Activated CD8-positive, alpha-beta T cell treated with anti-CD3 and anti-CD28 coated beads, Interleukin-2, amount 10 ng/mL, durations not matched to agents 7 days and 5 days (primary cell): ENCODE data around the gene ANKFY1. TPM values are rescaled to one million over a fixed set of nuclear protein-coding genes. Genes with fewer than 3 reads are reported as not detected.

Source experiments
- ATAC-seq: fragments of 150-1000 bp; cut with Tn5 transposase; one replicate; pipeline ENCODE4 v1.10.0; 2021; ENCODE audit warnings: moderate library complexity
- CTCF ChIA-PET: fragments of 350-600 bp; sonication (Branson Sonifier 250); formaldehyde crosslinking; loops from one replicate; lab custom pipeline; 2021; ENCODE audit warnings: antibody characterized with exemption; lab: Charles Lee
- POLR2A ChIA-PET: fragments of 350-600 bp; sonication (Branson Sonifier 250); formaldehyde crosslinking; loops from one replicate; lab custom pipeline; 2021; ENCODE audit warnings: antibody characterized with exemption; lab: Charles Lee
- DNase-seq: peaks from one replicate; pipeline ENCODE4 v3.0.0-alpha.2; 2020
- H3K27ac Mint-ChIP-seq: one replicate; pipeline ENCODE4 v1.8.0; 2021; ENCODE audit warnings: mild to moderate bottlenecking, mixed read lengths
- H3K27me3 Mint-ChIP-seq: one replicate; pipeline ENCODE4 v1.8.0; 2021; ENCODE audit warnings: low read depth, mixed read lengths
- H3K36me3 Mint-ChIP-seq: one replicate; pipeline ENCODE4 v1.8.0; 2021; ENCODE audit warnings: low read depth, mixed read lengths
- H3K4me1 Mint-ChIP-seq: one replicate; pipeline ENCODE4 v1.8.0; 2021; ENCODE audit warnings: low read depth, mixed read lengths
- H3K4me3 Mint-ChIP-seq: one replicate; pipeline ENCODE4 v1.8.0; 2021; ENCODE audit warnings: mild to moderate bottlenecking, mixed read lengths
- H3K9me3 Mint-ChIP-seq: one replicate; pipeline ENCODE4 v1.8.0; 2022; ENCODE audit warnings: mixed read lengths; ENCODE audit not compliant: insufficient read depth
- total RNA-seq, 2 experiments: library from RNA; stranded (reverse); gene quantifications; one replicate each; pipeline ENCODE4 v1.2.3, GENCODE V29; 2021

The ANKFY1 gene
- total RNA-seq, 2 experiments from 2014 or later, result 78.9 to 81.9 TPM

DNA sequence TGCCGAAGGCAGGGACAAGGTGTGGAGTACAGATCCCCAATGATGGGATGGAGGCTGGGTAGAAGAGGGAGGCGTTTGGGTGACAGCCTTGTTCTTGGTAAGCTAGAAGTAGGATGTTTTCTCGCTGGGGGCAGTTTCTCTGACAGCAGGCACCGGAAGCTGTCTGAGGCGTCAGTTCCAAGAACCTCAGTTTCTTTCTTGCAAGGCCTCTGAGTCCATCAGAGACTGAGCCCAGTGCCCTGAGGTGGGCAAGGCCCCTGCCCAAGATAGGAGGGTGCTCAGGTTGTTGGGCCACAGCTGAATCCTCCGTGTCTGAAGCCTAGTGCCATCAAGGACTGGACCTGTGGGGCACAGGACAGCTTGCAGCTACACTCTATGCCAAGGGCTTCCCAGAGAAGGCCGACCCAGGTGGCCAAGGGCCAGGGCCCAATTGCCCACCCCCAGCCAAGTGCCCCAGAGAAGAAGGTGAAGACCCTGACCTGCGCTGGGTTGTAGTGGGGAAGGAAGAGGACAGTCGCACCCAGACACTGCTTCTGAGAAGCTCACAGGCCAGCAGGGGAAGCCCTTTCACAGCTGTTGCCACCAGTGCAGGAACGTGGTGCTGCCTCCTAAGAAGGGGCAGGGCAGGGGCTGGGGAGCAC lies 107.7 kb downstream of the ANKFY1 start:
- Mint-ChIP-seq H3K4me1 (no peaks in the 10 kb centered on the region), H3K4me3 (no peak overlapping the region), H3K9me3 (no peaks in the 10 kb centered on the region), H3K36me3 (no peaks in the 10 kb centered on the region), H3K27me3 (no peaks in the 10 kb centered on the region), H3K27ac (no peak overlapping the region)
- ChIA-PET POLR2A (interaction anchor here (5.6 kb wide), 1 partner anchor 12 kb away, joined by 47 read pairs; the partner anchor contains the start of genes CYB5D2 and ZZEF1), CTCF (no interaction called here)
- DNase-seq (no peak), ATAC-seq (no peak)

DNA sequence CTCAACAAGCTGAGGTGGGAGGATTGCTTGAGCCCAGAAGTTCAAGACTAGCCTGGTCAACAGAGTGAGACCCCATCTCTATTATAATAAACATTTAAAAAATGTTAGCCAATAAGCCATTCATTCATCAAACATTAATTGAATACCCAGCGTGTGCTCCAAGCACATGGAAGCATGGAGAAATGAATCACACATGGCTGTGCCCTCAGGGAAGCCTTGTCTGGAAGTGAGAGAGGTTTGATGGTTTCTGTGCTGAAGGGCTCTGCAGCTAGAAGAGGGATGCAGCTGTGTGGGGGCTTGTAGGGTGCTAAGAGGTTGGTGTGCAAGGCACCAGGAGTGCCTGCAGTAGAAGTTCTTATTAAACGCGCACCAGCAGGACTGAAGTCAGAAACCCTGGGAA lies 109.6 kb downstream of the ANKFY1 start:
- no peak for DNase-seq
- no peaks in the 10 kb centered on the region for H3K9me3 Mint-ChIP-seq
- no peak for ATAC-seq
- no peaks in the 10 kb centered on the region for H3K4me1 Mint-ChIP-seq
- CTCF ChIA-PET, result interaction anchor here (1.2 to 1.5 kb wide), 2 partner anchors 11 to 227 kb away, joined by 3 to 4 read pairs; partner anchors contain the start of genes CYB5D2 and ZZEF1
- no peaks in the 10 kb centered on the region for H3K36me3 Mint-ChIP-seq
- no peak overlapping the region for H3K4me3 Mint-ChIP-seq
- POLR2A ChIA-PET, result interaction anchor here (1.6 to 5.6 kb wide), 2 partner anchors 8 to 10 kb away, joined by 4 to 47 read pairs; partner anchors contain the start of genes CYB5D2 and ZZEF1
- no peaks in the 10 kb centered on the region for H3K27me3 Mint-ChIP-seq
- H3K27ac Mint-ChIP-seq, result no peak overlapping the region

DNA sequence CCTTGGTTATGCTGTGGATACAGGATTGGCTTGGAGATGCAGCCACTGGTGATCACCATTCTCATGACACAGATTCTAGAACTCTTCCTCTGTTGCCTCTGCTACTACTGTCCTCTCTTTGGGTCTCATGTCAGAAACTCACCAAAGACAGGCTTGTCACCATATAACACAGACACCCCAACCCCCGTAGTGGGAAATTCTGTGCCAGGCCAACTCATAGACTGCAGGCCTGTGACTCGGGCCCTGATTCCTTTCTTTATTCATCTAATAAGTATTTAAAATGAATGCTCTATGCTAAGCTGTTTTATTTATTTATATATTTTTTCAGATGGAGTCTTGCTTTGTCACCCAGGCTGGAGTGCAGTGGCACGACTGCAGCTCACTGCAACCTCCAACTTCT lies 111.3 kb downstream of the ANKFY1 start:
- Mint-ChIP-seq H3K27me3 (no peaks in the 10 kb centered on the region), H3K9me3 (no peaks in the 10 kb centered on the region), H3K4me3 (no peak overlapping the region), H3K27ac (no peak overlapping the region), H3K36me3 (no peaks in the 10 kb centered on the region), H3K4me1 (no peaks in the 10 kb centered on the region)
- CTCF ChIA-PET, result no interaction called here
- ATAC-seq, result no peak
- POLR2A ChIA-PET, result interaction anchor here (5.6 kb wide), 1 partner anchor 9 kb away, joined by 47 read pairs; the partner anchor contains the start of genes CYB5D2 and ZZEF1
- DNase-seq, result no peak

DNA sequence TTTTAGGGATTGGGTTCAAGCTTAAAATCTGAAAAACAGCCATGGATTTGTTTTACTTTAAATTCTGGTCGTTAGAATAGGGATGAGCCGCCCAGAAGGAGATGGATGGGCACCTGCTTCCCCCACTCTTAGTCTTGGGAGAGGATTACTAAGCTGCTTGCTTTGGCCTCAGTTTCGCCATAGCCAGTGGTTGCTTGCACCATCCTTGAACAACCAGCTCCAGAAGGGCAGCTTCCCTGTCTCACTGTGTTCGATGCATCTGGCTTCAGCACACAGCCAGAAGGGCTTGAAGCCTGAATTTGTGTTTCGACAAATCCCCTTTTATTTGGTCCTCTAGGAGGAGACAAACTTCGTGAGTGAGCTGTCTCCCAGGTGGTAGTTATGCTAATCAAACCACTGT lies 113.7 kb downstream of the ANKFY1 start:
- no peak for DNase-seq
- Mint-ChIP-seq H3K9me3 (no peaks in the 10 kb centered on the region), H3K27ac (no peak overlapping the region), H3K36me3 (no peaks in the 10 kb centered on the region), H3K4me3 (no peak overlapping the region), H3K27me3 (no peaks in the 10 kb centered on the region), H3K4me1 (peaks cover 6% of the 10 kb centered on the region)
- ChIA-PET POLR2A (interaction anchor here (0.6 kb wide), 1 partner anchor 345 kb away, joined by 4 read pairs; no protein-coding TSS in a partner anchor), CTCF (no interaction called here)
- ATAC-seq, result no peak

DNA sequence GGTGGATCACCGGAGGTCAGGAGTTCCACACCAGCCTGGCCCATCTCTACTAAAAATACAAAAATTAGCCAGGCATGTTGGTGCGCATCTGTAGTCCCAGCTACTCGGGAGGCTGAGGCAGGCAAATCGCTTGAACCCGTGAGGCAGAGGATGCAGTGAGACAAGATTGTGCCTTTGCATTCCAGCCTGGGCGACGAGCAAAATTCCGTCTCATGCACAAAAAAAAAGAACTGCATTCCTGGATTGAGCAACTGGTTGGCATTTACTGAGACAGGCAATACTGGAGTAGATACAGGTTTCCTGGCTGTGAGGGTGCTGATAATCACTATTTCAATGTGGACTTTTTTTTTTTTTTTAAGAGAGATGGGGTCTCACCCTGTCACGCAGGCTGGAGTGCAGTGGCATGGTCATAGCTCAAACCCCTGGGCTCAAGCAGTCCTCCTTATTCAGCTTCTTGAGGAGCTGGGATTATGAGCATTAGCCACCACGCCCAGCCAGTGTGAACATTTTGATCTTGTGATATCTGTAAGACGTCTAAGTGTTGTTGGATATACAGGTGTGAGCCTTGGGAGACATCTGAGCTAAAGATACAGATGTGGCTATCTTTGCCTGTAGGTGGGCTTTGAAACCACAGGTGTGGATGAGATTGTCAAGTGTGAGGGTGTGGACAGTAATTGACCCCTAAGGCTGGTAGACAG lies 115.0 kb downstream of the ANKFY1 start:
- DNase-seq (no peak), ATAC-seq (no peak)
- H3K27ac Mint-ChIP-seq, result no peak overlapping the region
- no peaks in the 10 kb centered on the region for H3K27me3 Mint-ChIP-seq
- H3K4me3 Mint-ChIP-seq, result no peak overlapping the region
- ChIA-PET CTCF (interaction anchor here (0.7 to 1.6 kb wide), 2 partner anchors 21 to 419 kb away, joined by 3 to 6 read pairs; no protein-coding TSS in a partner anchor), POLR2A (no interaction called here)
- H3K4me1 Mint-ChIP-seq, result peaks cover 16% of the 10 kb centered on the region
- H3K9me3 Mint-ChIP-seq, result no peaks in the 10 kb centered on the region
- H3K36me3 Mint-ChIP-seq, result no peaks in the 10 kb centered on the region

DNA sequence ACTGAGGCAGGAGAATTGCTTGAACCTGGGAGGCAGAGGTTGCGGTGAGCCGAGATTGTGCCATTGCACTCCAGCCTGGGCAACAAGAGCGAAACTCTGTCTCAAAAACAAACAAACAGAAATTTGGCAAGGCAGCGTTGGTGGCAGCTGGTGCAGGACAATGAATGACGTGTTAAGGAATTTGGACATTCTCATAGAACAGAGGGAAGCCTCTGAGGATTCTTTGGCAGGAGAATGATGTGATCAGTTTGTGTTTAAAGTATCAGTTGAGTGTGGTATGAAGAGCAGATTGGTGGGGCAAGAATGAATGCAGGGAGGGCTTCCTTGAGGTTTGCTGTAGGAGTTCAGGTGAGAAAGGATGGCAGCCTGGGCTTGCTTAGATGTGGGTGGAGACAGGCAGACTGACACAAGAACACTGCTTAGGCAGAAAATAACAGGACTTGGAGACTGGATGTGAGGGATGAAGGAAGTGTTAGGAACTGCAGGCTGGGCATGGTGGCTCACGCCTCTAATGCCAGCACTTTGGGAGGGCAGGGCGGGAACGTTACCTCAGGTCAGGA lies 115.9 kb downstream of the ANKFY1 start:
- Mint-ChIP-seq H3K27me3 (no peaks in the 10 kb centered on the region), H3K9me3 (no peaks in the 10 kb centered on the region), H3K4me1 (peaks cover 16% of the 10 kb centered on the region), H3K36me3 (no peaks in the 10 kb centered on the region), H3K4me3 (no peak overlapping the region), H3K27ac (no peak overlapping the region)
- no peak for ATAC-seq
- DNase-seq, result no peak
- ChIA-PET POLR2A (no interaction called here), CTCF (interaction anchor here (1.6 kb wide), 1 partner anchor 419 kb away, joined by 6 read pairs; no protein-coding TSS in a partner anchor)

DNA sequence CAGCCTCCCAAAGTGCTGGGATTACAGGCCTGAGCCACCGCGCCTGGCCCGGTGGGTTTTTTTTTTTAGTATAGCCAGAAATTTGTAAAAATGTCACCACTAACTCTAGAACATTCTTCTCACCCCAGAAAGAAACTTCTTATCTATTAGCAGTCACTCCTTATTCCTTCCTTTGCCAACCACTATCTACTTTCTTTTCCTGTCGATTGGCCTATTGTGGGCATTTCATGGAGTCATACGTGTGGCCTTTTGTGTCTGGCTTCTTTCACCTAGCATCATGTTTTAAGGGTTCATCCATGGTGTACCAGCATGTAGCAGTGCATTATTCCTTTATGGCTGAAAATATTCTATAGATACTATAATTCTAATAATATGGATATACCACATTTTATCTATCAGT lies 117.1 kb downstream of the ANKFY1 start:
- Mint-ChIP-seq H3K4me3 (no peak overlapping the region), H3K9me3 (no peaks in the 10 kb centered on the region), H3K36me3 (no peaks in the 10 kb centered on the region), H3K27me3 (no peaks in the 10 kb centered on the region), H3K27ac (peak overlapping the region; percentile 43), H3K4me1 (peaks cover 22% of the 10 kb centered on the region)
- ATAC-seq, result no peak
- ChIA-PET POLR2A (no interaction called here), CTCF (no interaction called here)
- no peak for DNase-seq

DNA sequence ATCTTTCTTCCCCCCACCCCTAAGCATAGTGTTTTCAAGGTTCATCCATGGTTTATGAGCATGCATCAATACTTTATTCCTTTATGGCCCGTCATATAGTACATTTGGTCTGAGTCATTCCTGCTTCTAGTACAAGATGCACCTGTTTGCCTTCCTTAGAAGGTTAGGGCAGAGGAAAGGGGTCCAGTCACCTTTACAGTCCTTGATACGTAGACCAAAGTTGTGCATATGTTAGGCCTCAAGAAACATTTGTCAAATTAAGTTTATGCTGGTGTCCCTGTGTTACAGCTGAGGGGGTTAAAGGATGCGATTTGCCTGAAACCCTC lies 119.4 kb downstream of the ANKFY1 start:
- CTCF ChIA-PET, result interaction anchor here (1.4 to 2.6 kb wide), 2 partner anchors 19 to 32 kb away, joined by 3 to 7 read pairs; no protein-coding TSS in a partner anchor
- Mint-ChIP-seq H3K27ac (peak overlapping the region; percentile 100), H3K36me3 (peaks cover 7% of the 10 kb centered on the region)

DNA sequence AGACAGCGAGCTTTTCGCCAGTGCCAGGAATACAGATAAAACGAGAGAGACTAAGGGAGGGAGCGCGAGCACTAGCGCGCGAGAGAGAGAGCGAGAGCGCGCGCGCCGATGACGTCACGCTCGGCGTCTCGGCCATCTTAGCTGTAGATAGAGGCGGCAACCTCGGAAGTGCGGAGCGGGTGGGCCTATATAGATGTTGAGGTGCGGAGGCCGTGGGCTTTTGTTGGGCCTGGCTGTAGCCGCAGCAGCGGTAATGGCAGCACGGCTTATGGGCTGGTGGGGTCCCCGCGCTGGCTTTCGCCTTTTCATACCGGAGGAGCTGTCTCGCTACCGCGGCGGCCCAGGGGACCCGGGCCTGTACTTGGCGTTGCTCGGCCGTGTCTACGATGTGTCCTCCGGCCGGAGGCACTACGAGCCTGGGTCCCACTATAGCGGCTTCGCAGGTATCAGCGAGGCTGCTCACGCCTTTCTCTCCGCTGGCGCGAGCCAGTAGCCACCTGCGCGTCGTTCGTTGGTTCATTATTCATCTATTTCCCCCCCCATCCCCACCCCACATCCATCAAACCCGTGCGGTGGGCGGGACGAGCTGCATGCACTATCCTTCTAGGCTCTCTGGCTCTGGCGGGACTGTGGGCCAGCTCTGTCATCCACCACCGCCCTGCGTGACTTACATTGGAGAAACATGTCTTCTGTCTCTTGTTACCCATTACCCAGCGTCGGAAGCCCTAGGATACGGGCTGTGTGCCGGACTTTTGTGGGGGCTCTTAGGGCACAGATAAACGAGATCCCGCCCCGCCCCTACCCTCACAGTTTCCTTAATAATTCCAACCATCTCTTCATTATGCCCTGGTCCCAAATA lies 120.0 kb downstream of the ANKFY1 start:
- H3K4me3 Mint-ChIP-seq, result peak overlapping the region; percentile 96

More for the DNA sequence above, 119.4 kb downstream of the ANKFY1 start:
- Mint-ChIP-seq H3K27me3 (no peaks in the 10 kb centered on the region), H3K4me1 (peaks cover 40% of the 10 kb centered on the region), H3K4me3 (peak overlapping the region; percentile 96), H3K9me3 (no peaks in the 10 kb centered on the region)
- no peak for DNase-seq
- no peak for ATAC-seq
- POLR2A ChIA-PET, result interaction anchor here (0.5 to 4.8 kb wide), 17 partner anchors 11 to 289 kb away, joined by 3 to 47 read pairs (median 5); partner anchors contain the start of genes ANKFY1, SPNS3 and UBE2G1

DNA sequence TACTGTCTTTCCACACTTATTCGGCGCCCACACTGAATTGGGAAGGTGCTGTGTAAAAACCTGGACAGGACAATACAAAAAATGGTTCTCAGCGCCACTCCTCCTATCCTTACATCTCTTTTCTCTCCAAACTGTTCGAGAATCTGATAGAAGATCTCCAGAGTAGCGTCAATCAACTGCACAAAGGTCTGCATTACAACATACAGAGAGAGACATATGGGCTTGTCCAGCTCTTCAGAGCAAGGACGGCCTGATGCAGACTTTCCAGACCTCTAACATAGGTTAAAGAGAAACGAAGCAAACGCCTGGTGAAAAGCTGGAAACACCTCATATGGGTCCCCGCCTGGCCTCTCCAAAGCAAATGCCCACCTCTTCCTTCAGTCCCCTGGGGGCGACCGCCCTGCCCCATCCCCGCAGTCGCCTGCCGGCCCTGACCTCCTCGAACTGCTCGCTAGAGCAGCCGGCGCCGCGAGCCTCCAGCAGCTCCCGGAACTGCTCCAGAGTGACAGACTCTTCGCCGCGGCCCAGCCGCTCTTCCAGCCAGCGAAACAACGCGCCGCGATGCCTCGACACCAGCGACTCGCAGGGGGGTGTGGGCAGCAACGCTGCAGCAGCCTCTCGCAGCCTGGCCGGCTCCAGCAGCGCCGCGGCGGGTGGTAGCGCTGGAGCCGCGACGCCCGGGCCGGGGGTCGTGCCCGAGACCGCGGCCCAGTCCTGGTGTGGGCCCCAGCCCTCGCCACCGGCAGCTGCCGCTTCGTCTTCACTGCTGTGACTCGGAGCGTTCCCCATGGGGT lies 121.5 kb downstream of the ANKFY1 start:
- Mint-ChIP-seq H3K27ac (peak overlapping the region; percentile 100), H3K4me1 (peaks cover 51% of the 10 kb centered on the region), H3K27me3 (no peaks in the 10 kb centered on the region), H3K9me3 (no peaks in the 10 kb centered on the region), H3K36me3 (peaks cover 7% of the 10 kb centered on the region), H3K4me3 (peak overlapping the region; percentile 96)
- peak; percentile 54 for DNase-seq
- ChIA-PET POLR2A (interaction anchor here (0.7 to 4.8 kb wide), 13 partner anchors 10 to 1112 kb away, joined by 3 to 47 read pairs (median 5); partner anchors contain the start of genes ANKFY1, ATP2A3, SPNS3 and UBE2G1), CTCF (interaction anchor here (0.6 to 2.6 kb wide), 4 partner anchors 12 to 298 kb away, joined by 4 to 7 read pairs (median 4); no protein-coding TSS in a partner anchor)
- ATAC-seq, result peak; percentile 25

More for the DNA sequence above, 120.0 kb downstream of the ANKFY1 start:
- CTCF ChIA-PET, result interaction anchor here (0.9 to 2.6 kb wide), 5 partner anchors 10 to 299 kb away, joined by 3 to 7 read pairs (median 4); no protein-coding TSS in a partner anchor
- H3K27ac Mint-ChIP-seq, result peak overlapping the region; percentile 100
- POLR2A ChIA-PET, result interaction anchor here (0.5 to 4.8 kb wide), 40 partner anchors 9 to 418 kb away, joined by 3 to 47 read pairs (median 4); partner anchors contain the start of genes ANKFY1, ATP2A3, SPNS3 and UBE2G1
- peaks cover 7% of the 10 kb centered on the region for H3K36me3 Mint-ChIP-seq
- DNase-seq (peak; percentile 93), ATAC-seq (peak; percentile 77)
- no peaks in the 10 kb centered on the region for H3K27me3 Mint-ChIP-seq
- peaks cover 42% of the 10 kb centered on the region for H3K4me1 Mint-ChIP-seq
- H3K9me3 Mint-ChIP-seq, result no peaks in the 10 kb centered on the region
